GM18870 (cell line): ENCODE data around the gene DPYSL3.

Source experiments
- ATAC-seq: cut with Tn5 transposase; IDR thresholded peaks from one replicate; pipeline ENCODE4 v1.9.1; 2021; ENCODE audit warnings: moderate library complexity; ENCODE audit not compliant: unreplicated experiment

Gene DPYSL3

DNA sequence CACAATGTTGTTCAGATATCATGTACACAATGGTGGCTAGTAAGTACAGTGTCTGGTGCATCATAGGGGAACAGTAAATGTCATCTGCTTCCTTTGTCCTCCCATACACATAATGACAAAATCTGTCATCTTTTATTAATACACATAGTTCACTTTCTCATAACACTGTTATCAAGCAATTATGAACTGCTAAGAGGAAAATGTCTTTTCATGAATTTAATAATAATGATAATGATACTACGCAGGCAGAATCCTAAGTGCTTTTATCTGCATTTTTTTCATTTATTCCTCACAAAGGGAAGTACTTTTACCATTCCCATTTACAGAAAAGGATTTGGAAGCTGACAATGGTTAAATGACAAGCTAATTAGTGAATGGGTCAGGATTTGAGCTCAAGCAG is 35.7 kb downstream of the DPYSL3 start:
- no peak for ATAC-seq

DNA sequence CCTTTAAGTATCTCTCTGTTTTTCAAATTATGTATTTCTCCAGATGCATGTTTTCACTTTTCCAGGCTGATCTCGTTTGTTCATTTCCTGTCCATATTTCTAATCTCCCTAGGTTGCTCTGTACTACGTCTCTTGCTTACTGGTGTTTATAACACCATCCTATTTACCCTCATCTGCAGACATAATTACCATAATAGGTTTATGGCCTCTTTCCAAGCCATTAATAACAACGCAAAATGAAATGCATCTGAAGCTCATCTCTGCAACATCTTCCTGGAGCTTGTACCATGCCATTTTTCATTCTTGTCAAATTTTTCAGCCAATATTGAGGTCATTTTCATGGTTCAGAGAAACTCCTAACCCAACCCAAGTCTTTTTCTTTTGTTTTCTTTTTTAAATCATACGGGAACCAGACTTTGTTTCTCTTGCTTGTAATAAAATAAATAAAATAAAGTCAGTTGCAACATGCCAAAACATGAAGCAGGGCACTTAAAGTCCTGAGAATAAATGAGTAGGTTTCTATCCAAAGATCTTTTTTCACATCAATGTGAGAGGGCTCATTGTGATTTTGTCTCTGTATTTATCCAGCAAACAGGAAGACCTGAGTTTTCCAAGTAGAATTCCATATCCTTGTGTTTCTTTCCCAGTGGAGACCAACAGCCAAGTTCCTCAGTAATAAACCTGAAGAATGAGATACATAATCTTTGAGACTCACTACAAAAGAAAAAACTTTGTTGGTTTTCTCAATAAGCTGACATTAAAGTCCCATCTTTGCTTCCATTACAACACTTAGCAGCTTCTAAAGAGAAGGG is 37.0 kb downstream of the DPYSL3 start:
- no peak for ATAC-seq

DNA sequence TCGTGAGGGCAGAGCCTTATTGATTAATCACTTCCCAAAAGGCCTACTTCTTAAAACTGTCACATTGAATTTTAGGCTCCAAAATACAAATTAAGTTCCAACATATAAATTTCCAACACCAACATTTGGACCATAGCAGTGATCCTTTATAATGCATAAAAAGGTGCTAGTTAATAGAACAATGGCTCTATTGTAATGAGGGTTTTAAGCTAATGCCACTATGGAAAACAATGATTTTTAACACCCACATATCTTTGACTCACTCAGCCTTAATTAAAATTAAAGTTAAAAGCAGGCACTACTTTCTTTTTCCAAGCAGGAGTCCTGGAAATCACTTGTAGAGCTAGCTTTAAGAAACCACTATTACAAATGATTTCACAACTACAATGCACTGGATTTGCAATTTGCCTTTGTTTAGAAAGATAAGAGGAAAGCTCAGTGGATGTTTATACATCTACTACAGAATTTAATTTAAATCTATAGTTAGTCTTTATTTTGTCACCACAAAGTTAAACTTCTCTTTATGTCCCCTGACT is 41.8 kb downstream of the DPYSL3 start:
- no peak for ATAC-seq

DNA sequence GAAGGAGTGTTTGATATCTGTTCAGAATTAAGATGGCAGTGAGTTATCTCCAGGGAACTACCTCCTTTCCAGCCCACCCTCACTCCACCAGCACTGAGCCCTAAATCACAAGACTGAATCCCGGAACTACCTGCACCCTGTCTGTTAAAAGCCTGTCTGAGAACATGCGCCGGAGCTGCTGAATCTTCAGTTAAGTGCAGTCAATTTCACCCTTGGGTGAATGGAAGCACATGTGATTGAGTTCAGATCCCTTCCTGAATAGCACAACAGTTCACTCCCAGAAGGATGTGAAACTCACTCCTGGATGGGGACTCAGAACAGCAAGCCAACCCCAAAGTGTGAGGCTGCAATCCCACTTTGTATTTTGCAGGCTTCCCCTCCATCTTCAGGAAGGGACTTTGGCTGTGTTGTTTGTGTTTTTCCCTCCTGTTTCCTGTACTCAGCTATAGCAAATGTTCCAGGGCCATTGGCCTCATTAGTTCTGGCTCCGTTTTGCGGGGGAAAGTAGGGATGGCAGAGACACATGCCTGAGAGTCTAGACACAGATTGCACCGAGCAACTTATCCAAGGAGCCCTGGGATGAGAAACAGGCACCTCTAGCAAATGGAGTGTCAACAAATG is 43.4 kb downstream of the DPYSL3 start:
- no peak for ATAC-seq

DNA sequence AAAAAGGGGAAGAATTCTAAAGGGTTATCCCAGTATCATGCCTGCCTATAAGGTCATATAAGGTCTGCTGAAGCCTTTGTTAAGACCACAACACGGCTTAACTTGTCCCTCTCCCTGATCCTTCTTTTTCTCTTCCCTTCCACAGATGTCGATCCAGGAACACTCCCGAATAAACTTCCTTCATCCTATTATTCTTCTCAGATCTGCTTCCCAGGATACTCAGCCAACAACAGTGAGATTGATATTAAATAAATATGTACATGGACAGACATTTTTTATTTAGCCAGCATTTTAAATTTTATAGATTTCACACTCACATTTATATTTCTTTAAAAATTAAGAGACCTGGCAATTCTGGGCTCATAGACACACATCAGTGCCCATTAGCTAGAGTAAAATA is 44.1 kb downstream of the DPYSL3 start:
- no peak for ATAC-seq

DNA sequence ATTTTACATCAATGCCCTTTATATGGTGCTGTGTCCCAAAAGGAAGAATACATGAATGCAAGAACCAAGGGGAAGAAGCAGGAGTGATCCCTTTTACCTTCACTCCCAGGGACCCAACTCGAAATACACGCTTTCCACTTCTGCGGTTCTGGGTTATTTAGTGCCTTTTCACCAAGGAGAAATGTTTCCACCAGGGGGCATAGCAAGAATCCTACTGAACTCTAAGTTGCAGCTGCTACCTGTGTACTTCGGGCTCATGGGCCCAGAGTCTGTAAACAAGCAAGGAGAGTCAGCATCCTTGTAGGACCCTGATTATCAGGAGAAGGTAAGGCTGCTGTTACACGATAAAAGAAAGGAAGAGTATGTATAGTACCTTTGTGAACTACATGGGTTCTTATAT is 45.7 kb downstream of the DPYSL3 start:
- no peak for ATAC-seq

DNA sequence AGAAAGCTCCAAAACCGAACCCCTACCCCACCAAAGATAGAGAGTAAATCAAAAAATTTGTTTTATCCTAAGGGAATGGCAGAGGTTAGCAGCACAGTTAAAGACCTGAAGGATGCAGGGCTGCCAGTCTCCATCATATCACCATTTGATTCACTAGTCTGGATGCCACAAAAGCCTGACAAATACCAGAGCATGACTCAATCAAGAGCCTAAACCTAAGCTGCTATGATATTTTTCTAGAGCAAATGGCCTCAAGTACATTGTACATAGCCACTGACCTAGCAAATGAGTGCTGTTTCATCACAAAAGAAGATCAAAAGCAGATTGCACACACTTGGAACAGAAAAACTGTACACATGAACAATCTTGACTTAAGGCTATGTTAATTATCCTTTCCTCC is 48.0 kb downstream of the DPYSL3 start:
- no peak for ATAC-seq

DNA sequence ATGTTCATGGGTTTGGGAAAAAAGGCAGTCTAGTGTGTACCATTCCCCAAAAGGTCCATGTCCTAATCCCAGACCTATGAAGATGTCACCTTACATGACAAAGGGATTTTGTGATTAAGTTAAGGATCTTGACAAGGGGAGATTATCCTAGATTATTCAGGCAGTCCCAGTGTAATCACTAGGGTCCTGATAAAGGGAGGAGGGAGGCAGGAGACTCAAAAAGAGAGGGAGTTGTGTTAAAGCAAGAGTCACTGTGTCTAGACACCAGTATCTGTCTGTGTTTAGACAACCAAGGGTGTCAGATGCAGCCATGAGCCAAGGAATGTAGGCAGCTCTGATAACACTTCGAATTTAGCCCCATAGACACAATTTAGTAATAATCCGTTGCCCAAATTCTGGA is 49.5 kb downstream of the DPYSL3 start:
- no peak for ATAC-seq

DNA sequence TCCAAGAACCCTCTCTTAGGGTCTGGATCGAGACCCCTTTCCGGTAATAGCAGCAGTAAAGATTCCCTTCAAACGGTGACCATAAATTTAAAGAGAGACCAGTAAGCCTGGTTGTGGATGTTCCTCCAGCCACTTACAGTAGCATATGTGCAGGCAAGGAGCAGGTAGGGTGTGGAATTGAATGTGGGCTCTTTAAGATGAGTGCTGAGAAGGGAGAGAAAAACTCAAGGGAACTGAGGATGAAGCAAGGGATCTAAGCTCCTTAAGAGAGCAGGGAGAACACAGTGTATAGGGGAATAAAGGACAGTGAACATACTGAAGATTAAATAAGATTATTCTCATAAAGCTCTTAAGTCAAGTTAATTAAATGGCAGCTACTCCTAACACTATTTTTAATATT is 51.3 kb downstream of the DPYSL3 start:
- ATAC-seq = no peak

DNA sequence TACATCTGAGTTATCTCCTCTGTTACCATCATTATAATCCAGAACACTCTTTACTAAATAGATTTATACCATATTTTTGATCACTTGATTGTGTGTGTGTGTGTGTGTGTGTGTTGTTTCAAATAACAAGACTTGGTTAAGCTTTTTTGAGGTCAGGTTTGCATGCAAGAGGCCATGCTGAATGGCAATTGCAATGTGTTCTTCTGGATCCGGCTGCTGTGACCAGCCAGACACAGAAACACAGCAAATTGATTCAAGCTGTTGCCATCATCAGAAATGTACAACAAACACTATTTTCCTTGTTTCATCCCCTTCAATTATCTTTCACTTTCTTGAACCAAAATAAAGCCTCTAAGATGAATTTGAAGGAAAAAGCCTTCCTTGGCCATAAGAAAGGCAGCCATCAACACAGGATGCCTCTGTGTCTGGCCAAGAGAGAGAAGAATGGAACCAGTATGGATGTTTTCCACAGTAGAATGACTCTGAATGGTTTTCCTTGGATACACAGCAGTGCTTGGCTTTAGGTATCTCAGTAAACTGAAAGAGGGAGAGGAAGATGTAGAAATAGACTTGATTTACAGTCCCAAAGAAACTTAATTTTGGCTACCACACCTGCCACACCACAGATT is 53.9 kb downstream of the DPYSL3 start:
- ATAC-seq = no peak

DNA sequence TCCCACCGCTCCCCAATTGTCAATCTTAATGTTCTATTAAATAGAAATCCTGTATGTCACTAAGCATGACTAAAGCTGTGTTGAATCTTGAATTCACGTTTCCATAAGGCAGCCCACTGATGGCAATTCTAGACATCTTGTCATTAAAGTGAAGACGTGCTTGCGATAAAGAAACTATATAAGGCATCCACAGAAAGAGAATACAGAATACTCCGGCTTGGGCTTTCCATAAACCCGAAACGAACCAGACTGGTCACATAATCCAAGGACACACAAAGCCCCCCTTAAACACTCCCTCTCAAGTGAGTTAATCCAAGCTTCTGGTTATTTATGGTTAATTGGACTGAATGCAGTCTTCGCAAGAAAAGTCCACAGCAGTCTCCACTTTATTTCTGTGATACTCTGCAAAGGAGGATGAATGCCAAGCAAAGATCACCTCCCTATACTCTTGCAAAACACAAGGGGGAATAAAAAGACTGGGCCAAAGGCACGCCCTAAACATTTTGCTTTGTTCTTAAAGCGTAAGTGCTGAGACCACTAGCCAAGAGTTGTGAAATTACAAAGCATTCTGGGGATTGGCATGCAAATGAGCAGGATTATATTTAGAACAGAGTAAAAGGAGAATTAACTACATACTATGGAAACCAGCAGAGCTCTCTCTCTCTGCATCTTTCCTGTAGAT is 54.7 kb downstream of the DPYSL3 start:
- peak; percentile 48 for ATAC-seq

DNA sequence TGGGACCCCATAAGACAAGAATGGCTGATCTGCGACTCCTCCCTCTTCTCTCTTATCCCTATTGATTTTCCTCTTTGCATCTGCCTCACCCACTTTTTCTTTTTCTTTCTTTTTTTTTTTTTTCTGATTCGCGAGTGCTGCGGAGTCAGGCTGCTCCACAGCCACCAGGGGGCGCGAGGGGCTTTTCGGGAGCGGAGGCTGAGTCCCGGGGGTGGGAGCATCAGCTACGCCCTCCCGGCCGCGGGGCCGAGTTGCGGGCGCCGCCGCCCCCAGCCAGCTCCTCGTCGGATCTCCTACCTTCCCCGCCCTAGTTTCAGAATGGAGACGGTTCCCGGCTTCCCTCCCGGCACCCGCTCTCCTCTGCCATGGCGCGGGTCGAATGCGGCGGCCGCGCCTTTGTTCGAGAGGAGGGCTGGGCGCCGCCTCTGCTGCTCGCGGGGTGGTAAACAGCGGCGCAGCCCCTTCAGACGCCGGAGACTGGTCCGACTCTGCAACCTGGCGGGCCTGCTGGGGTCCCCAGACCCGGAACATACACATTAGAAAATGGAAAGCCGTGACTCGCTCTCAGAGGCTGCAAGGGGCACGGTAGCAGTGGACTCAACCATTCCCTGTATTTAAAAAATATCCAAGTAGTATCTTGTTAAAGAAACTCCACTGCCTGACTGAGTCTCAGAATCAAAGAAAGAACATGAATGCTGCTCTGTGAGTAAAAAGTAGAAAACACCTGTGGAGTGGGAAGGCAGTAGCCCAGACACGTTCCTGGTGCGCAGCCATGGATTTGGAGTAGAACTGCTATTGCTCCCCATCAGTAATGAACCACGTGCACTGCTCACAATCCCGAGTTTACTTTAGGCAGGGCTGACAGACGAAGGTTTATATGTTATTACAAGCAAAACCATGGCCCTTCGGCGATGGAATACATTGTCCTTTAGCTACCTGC is 55.7 kb downstream of the DPYSL3 start:
- ATAC-seq = peak; percentile 68

DNA sequence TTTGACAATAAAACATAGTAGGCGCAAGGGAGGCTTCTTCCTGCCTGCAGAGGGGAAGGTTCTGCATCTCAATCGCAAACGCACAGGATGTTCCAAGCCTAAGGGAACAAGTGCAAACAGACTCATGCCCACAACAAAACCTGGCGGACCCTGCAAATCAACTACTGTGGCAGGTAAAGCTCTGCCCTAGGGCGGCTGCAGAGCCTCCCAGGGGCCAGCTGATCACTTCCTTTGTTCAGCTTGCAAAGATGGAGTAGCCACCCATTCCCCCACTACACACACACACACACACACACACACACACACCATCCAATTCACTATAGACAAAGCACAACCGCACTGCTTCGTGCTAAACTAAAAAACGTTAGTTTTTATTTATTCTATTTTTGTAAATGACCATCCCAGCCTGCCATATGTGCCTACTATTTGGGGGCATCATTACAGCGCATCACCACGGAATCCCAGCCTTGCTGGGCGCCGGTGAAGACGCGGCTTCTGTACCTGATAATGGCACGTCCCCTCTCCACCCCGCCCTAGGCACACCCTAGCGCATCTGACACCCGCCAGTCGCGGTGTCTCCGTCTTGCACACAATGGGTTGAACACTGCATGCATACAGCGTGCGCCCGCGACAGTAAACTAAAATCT is 57.6 kb downstream of the DPYSL3 start:
- ATAC-seq = no peak

DNA sequence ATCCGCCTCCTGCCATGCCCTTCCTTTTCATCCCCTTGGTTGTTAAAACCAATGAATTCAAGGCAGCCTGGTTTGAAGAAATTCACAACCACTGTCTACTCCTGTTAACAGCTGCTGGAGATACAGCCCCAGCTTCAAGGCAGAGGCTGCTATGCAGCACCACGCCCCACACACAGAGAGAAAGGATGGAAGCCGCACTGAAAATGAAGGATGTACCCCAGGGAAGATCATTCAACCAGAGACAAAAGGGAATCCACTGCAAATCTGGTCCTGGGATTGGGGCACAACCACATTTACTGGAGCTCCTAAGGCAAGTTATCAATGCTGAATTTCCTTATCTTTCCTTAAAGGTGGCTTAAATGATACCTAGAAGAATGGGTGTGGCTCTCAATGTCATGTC is 58.7 kb downstream of the DPYSL3 start:
- no peak for ATAC-seq

DNA sequence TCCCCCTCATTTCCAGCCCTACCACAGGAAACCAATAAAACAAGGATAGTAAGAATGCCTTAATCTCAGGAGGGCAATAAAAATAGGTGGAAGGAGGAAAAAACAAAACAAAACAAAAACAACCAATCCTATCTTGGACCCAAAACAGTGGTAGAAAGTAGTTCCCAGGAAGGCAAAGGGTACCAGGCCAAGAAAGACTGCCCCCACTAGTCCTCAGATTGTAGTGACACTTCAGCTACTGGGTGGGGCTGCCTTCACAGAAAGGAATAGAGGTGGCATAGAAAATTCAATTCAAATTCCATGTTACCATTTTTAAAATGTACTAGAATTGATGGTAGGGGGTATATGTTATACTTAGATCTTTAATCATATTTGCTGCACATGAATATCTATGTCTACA is 59.3 kb downstream of the DPYSL3 start:
- no peak for ATAC-seq

DNA sequence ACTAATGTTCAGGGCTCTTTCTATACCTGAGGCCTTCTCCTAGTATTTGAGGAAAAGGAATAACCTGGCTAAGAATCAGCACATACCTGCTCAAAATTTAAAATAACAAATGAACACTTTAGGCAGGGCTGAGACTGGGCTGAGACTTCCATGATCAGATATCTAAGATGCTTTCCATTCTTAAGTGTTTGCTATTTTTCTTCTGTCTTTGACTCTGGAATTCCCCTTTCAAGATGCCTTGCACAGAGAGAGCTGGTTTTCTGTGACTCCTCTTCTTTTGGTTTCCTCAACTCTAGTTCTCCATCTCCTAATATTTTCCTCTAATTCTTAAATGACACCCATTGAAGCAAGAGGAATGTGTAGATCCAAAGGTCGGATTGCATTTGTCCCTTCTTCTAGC is 61.1 kb downstream of the DPYSL3 start:
- no peak for ATAC-seq

DNA sequence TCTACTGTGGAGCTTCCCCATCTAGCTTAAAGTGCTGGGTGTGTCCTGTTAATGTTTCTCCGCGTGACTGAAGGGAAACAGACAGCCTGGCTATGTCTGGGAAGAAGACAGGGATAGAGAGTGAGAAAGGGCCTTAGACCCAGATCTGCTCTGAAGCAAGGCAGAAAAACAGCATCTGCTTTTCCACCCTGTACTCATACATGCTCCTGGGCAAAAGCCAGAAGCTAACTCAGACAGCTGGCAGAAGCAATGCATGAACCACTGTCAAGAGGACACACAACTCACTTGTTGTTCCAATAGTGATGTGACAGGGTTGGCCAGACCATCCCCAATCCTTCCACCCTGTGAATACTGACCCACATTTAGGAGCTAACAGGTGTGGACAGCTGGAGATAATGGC is 63.3 kb downstream of the DPYSL3 start:
- ATAC-seq = no peak

DNA sequence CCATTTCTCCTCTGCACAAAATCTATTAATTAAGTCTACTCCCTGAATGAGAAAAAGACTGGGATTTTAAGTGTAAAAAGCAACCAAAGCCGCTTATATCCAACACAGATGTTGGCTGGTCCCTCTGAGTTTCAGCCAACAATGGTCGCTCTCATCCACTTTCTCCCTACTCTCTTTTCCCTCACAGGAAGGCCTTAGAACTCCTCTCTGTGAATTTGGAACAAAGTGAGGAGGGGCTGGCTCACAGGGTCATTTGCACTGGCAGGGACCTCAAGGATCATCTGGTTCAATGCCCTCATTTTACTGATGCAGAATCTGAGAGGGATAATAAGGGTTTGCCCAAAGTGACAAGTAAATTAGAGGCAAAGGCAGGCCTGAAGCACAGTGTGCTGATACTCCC is 64.0 kb downstream of the DPYSL3 start:
- no peak for ATAC-seq

DNA sequence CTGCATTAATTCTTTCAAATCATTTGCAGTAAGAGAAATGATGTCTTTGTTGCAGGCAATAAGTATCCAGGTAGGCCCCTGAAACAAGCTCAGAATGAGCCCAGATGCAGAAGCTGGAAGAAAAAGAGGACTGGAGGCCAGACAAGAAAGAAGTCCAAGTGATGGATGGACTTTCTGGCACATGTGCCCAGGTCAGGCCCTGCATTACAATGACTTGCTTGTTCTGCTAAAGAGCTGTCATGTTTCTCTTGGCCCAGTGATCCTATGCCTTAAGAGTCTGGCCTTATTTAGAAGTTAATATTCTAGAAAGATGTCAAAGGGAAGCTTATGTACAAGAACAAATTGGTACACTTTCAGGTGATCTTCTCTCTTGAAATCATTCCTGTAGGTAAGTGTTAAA is 64.8 kb downstream of the DPYSL3 start:
- no peak for ATAC-seq

DNA sequence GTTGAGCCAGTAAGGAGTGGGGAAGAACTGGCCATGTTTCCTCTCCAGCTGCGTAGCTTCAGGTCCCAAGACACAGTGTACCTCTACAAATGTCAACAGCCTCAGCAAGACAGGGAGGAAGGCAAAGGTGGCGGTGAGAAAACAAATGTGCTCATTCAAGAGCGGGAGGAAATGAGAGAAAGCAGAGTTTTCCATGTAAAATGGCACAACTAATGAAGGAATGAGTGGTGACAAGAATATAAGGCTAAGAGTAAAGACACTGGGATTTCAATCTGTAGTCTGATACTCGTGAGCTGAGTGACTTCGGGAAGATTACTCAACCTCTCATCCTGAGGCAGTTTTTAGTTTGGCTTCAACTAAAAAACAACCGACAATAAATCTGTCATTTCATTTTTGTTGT is 67.6 kb downstream of the DPYSL3 start:
- no peak for ATAC-seq
